ENCODE results near the gene VILL. TPM values are rescaled to one million over a fixed set of nuclear protein-coding genes. Genes with fewer than 3 reads are reported as not detected.
"Not testable (repeated sequence)": the region's sequence is repeated elsewhere in the genome, so short reads cannot be mapped to it uniquely, and the experiment has no call there.

VILL gene
- total RNA-seq, 1 donor from 2014 or later, result 16.7 TPM

- Mint-ChIP-seq H3K27me3 (ENCODE audit: low read depth) (peaks cover 29% of the 10 kb centered on the region), H3K36me3 (no peaks in the 10 kb centered on the region), H3K4me3 (peak within 1 kb of the TSS; percentile 66), H3K9me3 (no peaks in the 10 kb centered on the region), H3K27ac (peak within 1 kb of the TSS; percentile 21), H3K4me1 (peaks cover 19% of the 10 kb centered on the region)
- no peak for DNase-seq (ENCODE audit: low spot score in 2 of 2, unreplicated experiment in 2 of 2)
- TF ChIP-seq, protein P1, sequence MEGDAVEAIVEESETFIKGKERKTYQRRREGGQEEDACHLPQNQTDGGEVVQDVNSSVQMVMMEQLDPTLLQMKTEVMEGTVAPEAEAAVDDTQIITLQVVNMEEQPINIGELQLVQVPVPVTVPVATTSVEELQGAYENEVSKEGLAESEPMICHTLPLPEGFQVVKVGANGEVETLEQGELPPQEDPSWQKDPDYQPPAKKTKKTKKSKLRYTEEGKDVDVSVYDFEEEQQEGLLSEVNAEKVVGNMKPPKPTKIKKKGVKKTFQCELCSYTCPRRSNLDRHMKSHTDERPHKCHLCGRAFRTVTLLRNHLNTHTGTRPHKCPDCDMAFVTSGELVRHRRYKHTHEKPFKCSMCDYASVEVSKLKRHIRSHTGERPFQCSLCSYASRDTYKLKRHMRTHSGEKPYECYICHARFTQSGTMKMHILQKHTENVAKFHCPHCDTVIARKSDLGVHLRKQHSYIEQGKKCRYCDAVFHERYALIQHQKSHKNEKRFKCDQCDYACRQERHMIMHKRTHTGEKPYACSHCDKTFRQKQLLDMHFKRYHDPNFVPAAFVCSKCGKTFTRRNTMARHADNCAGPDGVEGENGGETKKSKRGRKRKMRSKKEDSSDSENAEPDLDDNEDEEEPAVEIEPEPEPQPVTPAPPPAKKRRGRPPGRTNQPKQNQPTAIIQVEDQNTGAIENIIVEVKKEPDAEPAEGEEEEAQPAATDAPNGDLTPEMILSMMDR (IDR thresholded peaks at IDR 0.05; ENCODE audit: unreplicated experiment), result no peak
Observed at GRCh38 chr3:38029400-38030125, 39.0 kb downstream of the VILL start, which contains the start of gene PLCD1. Gene PLCD1, minus strand, starts transcription at chr3:38029642. Its CDS starts 103 bp downstream, at chr3:38029539.

- Mint-ChIP-seq H3K27ac (peak overlapping the region; percentile 21), H3K36me3 (no peaks in the 10 kb centered on the region), H3K4me1 (peaks cover 16% of the 10 kb centered on the region), H3K4me3 (peak overlapping the region; percentile 57), H3K9me3 (no peaks in the 10 kb centered on the region), H3K27me3 (ENCODE audit: low read depth) (peaks cover 29% of the 10 kb centered on the region)
- TF ChIP-seq, protein P1 (IDR thresholded peaks at IDR 0.05; ENCODE audit: unreplicated experiment), result no peak
- no peak for DNase-seq (ENCODE audit: low spot score in 2 of 2, unreplicated experiment in 2 of 2)
Observed at GRCh38 chr3:38030126-38031021, 39.8 kb downstream of the VILL start.

DNA sequence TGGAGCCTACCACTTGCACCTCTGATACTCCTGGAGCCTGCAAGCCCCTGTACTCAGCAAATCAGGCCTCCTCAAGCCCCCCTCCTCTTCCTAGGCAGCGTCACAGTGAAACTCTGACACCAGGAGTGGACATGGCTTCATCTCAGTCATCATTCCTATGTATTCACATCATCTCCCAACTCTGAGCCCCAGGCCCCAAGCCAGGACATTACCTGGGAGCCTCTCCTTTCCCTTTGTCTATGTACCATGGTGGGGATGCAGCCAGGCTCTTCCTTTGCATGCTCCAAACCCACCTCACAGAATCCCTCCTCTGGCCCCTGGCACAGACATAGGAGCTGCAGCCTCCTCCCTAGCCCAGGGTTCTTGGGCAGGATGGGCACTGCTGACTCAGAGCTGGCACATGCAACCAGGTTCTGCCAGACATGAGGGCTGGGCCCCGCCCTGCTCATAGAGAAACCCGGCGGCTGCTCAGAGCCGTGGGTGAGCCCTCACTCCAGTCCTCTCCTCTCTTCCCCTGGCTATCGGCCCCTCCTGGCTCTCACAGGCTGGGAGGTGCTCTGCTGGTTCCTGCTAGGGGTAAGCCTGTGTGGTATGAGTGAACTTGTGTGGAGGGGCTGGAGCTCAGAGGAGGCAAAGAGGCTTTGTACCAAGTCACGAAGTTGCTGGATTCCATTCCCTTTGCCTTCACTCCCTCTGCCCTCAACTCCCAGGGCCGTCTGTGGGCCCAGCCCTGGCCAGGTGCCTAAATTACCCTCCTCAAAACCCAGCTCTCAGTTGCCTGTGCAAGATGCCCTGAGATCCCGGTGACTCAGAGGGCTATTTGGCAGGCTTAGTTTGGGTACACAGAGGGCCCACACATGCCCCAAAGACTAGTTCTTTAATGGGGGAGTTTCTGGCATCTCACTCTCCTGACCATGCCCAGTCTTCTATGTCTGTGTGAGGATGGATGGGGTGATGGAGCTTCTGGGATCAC, 40.7 kb downstream of the VILL start:
- H3K27me3 Mint-ChIP-seq (ENCODE audit: low read depth), result peaks cover 29% of the 10 kb centered on the region
- TF ChIP-seq, protein P1 (IDR thresholded peaks at IDR 0.05; ENCODE audit: unreplicated experiment), result no peak
- no peaks in the 10 kb centered on the region for H3K9me3 Mint-ChIP-seq
- peak overlapping the region; percentile 9 for H3K27ac Mint-ChIP-seq
- peak overlapping the region; percentile 51 for H3K4me3 Mint-ChIP-seq
- DNase-seq (ENCODE audit: low spot score in 2 of 2, unreplicated experiment in 2 of 2), result no peak
- no peaks in the 10 kb centered on the region for H3K36me3 Mint-ChIP-seq
- peaks cover 12% of the 10 kb centered on the region for H3K4me1 Mint-ChIP-seq

GRCh38 chr3:38032328-38032865, 41.8 kb downstream of the VILL start:
- no peak for DNase-seq (ENCODE audit: low spot score in 2 of 2, unreplicated experiment in 2 of 2)
- no peaks in the 10 kb centered on the region for H3K9me3 Mint-ChIP-seq
- H3K4me1 Mint-ChIP-seq, result peaks cover 12% of the 10 kb centered on the region
- TF ChIP-seq, protein P1 (IDR thresholded peaks at IDR 0.05; ENCODE audit: unreplicated experiment), result no peak
- H3K27ac Mint-ChIP-seq, result no peak overlapping the region
- H3K27me3 Mint-ChIP-seq (ENCODE audit: low read depth), result peaks cover 34% of the 10 kb centered on the region
- H3K4me3 Mint-ChIP-seq, result no peak overlapping the region
- H3K36me3 Mint-ChIP-seq, result no peaks in the 10 kb centered on the region

DNA sequence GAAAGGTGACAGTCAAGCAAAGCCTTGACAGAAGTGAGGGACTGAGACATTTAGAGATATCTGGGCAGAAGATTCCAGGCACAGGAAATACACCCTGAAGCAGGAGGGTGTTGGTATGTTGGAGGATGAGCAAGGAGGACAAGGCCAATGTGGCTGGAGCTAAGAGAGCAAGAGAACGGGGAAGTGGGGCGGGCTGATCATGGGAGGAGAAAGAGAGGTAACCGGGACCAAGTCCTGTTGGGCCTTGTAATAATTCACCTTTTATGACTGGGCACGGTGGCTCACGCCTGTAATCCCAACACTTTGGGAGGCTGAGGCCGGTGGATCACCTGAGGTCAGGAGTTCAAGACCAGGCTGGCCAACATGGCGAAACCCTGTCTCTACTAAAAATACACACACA, 43.0 kb downstream of the VILL start:
- H3K4me3 Mint-ChIP-seq; H3K9me3 Mint-ChIP-seq; DNase-seq (ENCODE audit: low spot score in 2 of 2, unreplicated experiment in 2 of 2); H3K36me3 Mint-ChIP-seq; H3K27ac Mint-ChIP-seq: not testable (repeated sequence)
- H3K27me3 Mint-ChIP-seq (ENCODE audit: low read depth), result peaks cover 29% of the 10 kb centered on the region
- peaks cover 11% of the 10 kb centered on the region for H3K4me1 Mint-ChIP-seq

- H3K27me3 Mint-ChIP-seq (ENCODE audit: low read depth), result peaks cover 32% of the 10 kb centered on the region
- H3K9me3 Mint-ChIP-seq; DNase-seq (ENCODE audit: low spot score in 2 of 2, unreplicated experiment in 2 of 2); H3K4me3 Mint-ChIP-seq; H3K36me3 Mint-ChIP-seq; H3K27ac Mint-ChIP-seq: not testable (repeated sequence)
- H3K4me1 Mint-ChIP-seq, result peaks cover 17% of the 10 kb centered on the region
Observed at GRCh38 chr3:38034335-38034734, 43.7 kb downstream of the VILL start.

Data from mesothelial cell of epicardium (in vitro differentiated cells).